Thyroid gland (tissue), 4 donors: ENCODE measurements around the gene FOXC2. TPM values are rescaled to one million over a fixed set of nuclear protein-coding genes. Genes with fewer than 3 reads are reported as not detected.
"Not testable (repeated sequence)": the region's sequence is repeated elsewhere in the genome, so short reads cannot be mapped to it uniquely, and the experiment has no call there.

Experiments used
- DNase-seq, 2 donors: peaks; one replicate each; pipeline ENCODE4 v3.0.0-alpha.2; 2019
- H3K27ac ChIP-seq, 3 donors: fragments of 200-600 bp; sonication (generic); 1 replicate in 2 of 3; 2 replicates in 1 of 3; pipeline ENCODE4 v1.5.1; 2016 to 2019; ENCODE audit warnings: mild to moderate bottlenecking in 1 of 3, moderate library complexity in 1 of 3
- H3K27me3 ChIP-seq: fragments of 200-600 bp; sonication (generic); one replicate; pipeline ENCODE4 v1.5.1; 2019
- H3K36me3 ChIP-seq, 2 donors: fragments of 200-600 bp; sonication (generic); one replicate each; pipeline ENCODE4 v1.5.1; 2016 to 2019
- H3K4me1 ChIP-seq, 2 donors: fragments of 200-600 bp; sonication (generic); one replicate each; pipeline ENCODE4 v1.5.1; 2017 to 2019
- H3K4me3 ChIP-seq, 3 donors: fragments of 200-600 bp; sonication (generic); replicated peaks in 1 of 3; 1 replicate in 2 of 3; 2 replicates in 1 of 3; pipeline ENCODE4 v1.5.1; 2016; ENCODE audit warnings: mild to moderate bottlenecking in 1 of 3
- H3K9me3 ChIP-seq: fragments of 200-600 bp; sonication (generic); one replicate; pipeline ENCODE4 v1.5.1; 2017
- CTCF ChIP-seq, 6 experiments: fragments of 200-600 bp in 3 of 6; fragments of 450-650 bp in 3 of 6; sonication (generic) in 3 of 6; IDR thresholded peaks; one replicate each; pipeline ENCODE4 v1.5.1; 2016 to 2019; ENCODE audit warnings: antibody characterized with exemption in 6 of 6, mild to moderate bottlenecking in 2 of 6, inconsistent platforms in 1 of 6, moderate library complexity in 1 of 6
- POLR2A ChIP-seq, 2 donors: fragments of 450-650 bp; IDR thresholded peaks; one replicate each; pipeline ENCODE4 v1.6.1; 2017; ENCODE audit warnings: antibody characterized with exemption in 2 of 2, mild to moderate bottlenecking in 2 of 2, moderate library complexity in 1 of 2
- WGBS, 2 donors: methylation state at CpG; one replicate each; pipeline ENCODE4 v1.1.5; 2017; 5-methylcytosine and 5-hydroxymethylcytosine counted together
- intact Hi-C: fragments of 100-400 bp; cut with DNase I; formaldehyde crosslinking; loops from one replicate; pipeline ENCODE4 v1.15.1; 2023
- total RNA-seq, 4 donors: library from RNA; depleted of rRNA; stranded (reverse); fragments of >200 nt; gene quantifications; one replicate each; pipeline ENCODE4 v1.2.3, GENCODE V29; 2016

Gene FOXC2
- total RNA-seq, 4 donors from 2014 or later, result 1.9 to 4.0 (median 2.1) TPM

- Histone ChIP-seq H3K27ac (no peak overlapping the region), H3K4me1 (no peaks in the 10 kb centered on the region), H3K36me3 (no peaks in the 10 kb centered on the region), H3K27me3 (no peaks in the 10 kb centered on the region), H3K4me3 (no peak overlapping the region), H3K9me3 (no peaks in the 10 kb centered on the region)
- 80 to 83% methylated on average over 12 of the region's 12 CpGs for WGBS, 2 donors
- intact Hi-C loops, result no loop called here
- DNase-seq, result no peak
- no peak for TF ChIP-seq CTCF (IDR thresholded peaks at IDR 0.05)
- no peak for TF ChIP-seq POLR2A (IDR thresholded peaks at IDR 0.05)
These were observed 18.4 kb downstream of the FOXC2 start for GRCh38 chr16:86584726-86585721.

GRCh38 chr16:86585821-86586611 is 19.4 kb downstream of the FOXC2 start:
- Histone ChIP-seq H3K36me3 (no peaks in the 10 kb centered on the region), H3K4me1 (no peaks in the 10 kb centered on the region), H3K4me3 (no peak overlapping the region), H3K27me3 (no peaks in the 10 kb centered on the region), H3K9me3 (no peaks in the 10 kb centered on the region), H3K27ac (no peak overlapping the region)
- DNase-seq, result no peak
- no peak for TF ChIP-seq POLR2A (IDR thresholded peaks at IDR 0.05)
- no peak for TF ChIP-seq CTCF (IDR thresholded peaks at IDR 0.05)
- intact Hi-C loops, result no loop called here
- WGBS, 2 donors, result 47 to 51% methylated on average over 10 of the region's 10 CpGs

- WGBS, 2 donors, result 94 to 96% methylated on average over 3 of the region's 3 CpGs
- H3K27ac ChIP-seq, result no peak overlapping the region
- H3K36me3 ChIP-seq, result no peaks in the 10 kb centered on the region
These were observed 20.9 kb downstream of the FOXC2 start for GRCh38 chr16:86587487-86587886.

GRCh38 chr16:86587955-86588354 is 21.3 kb downstream of the FOXC2 start:
- H3K36me3 ChIP-seq, H3K27ac ChIP-seq, DNase-seq, intact Hi-C loops, H3K9me3 ChIP-seq, H3K4me3 ChIP-seq, H3K27me3 ChIP-seq, H3K4me1 ChIP-seq: not testable (repeated sequence)
- 91 to 94% methylated on average over 3 of the region's 3 CpGs for WGBS, 2 donors

More at GRCh38 chr16:86587487-86587886, 20.9 kb downstream of the FOXC2 start:
- no peaks in the 10 kb centered on the region for H3K4me1 ChIP-seq
- H3K9me3 ChIP-seq, result no peaks in the 10 kb centered on the region
- no peak for DNase-seq
- H3K4me3 ChIP-seq, result no peak overlapping the region
- no peaks in the 10 kb centered on the region for H3K27me3 ChIP-seq
- no peak for TF ChIP-seq POLR2A (IDR thresholded peaks at IDR 0.05)
- TF ChIP-seq CTCF (IDR thresholded peaks at IDR 0.05), result no peak
- intact Hi-C loops, result no loop called here

- Histone ChIP-seq H3K9me3 (no peaks in the 10 kb centered on the region), H3K4me1 (no peaks in the 10 kb centered on the region), H3K27me3 (no peaks in the 10 kb centered on the region), H3K4me3 (no peak overlapping the region), H3K36me3 (no peaks in the 10 kb centered on the region), H3K27ac (no peak overlapping the region)
- no peak for TF ChIP-seq POLR2A (IDR thresholded peaks at IDR 0.05)
- TF ChIP-seq CTCF (IDR thresholded peaks at IDR 0.05), result no peak
- intact Hi-C loops, result no loop called here
- WGBS, 2 donors, result 69 to 71% methylated on average over 4 of the region's 4 CpGs
- no peak for DNase-seq
These were observed 24.0 kb downstream of the FOXC2 start for GRCh38 chr16:86590501-86591144.
